Measurements from ENCODE around the gene SPEN.
"Not testable (repeated sequence)": the region's sequence is repeated elsewhere in the genome, so short reads cannot be mapped to it uniquely, and the experiment has no call there.

SPEN gene

DNA sequence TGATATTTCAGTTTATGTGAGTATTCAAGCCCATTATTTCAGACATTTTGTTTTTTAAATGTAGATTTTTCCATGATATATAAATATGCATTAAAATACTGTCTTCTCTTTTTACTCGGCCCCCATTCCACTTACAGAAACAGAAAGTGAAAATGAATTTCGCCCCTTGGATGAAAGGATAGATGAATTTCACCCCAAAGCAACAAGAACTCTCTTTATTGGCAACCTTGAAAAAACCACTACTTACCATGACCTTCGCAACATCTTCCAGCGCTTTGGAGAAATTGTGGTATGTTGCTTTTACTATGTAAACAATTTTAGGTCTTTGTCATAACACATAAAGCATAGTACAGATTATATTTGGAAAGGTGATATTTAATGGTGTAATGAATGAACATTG, 68.5 kb downstream of the SPEN start:
- Mint-ChIP-seq H3K27ac (no peak overlapping the region), H3K36me3 (ENCODE audit: low read depth) (peaks cover 75% of the 10 kb centered on the region), H3K9me3 (no peaks in the 10 kb centered on the region), H3K27me3 (ENCODE audit: low read depth) (no peaks in the 10 kb centered on the region), H3K4me3 (no peak overlapping the region), H3K4me1 (no peaks in the 10 kb centered on the region)
- TF ChIP-seq, protein P1, sequence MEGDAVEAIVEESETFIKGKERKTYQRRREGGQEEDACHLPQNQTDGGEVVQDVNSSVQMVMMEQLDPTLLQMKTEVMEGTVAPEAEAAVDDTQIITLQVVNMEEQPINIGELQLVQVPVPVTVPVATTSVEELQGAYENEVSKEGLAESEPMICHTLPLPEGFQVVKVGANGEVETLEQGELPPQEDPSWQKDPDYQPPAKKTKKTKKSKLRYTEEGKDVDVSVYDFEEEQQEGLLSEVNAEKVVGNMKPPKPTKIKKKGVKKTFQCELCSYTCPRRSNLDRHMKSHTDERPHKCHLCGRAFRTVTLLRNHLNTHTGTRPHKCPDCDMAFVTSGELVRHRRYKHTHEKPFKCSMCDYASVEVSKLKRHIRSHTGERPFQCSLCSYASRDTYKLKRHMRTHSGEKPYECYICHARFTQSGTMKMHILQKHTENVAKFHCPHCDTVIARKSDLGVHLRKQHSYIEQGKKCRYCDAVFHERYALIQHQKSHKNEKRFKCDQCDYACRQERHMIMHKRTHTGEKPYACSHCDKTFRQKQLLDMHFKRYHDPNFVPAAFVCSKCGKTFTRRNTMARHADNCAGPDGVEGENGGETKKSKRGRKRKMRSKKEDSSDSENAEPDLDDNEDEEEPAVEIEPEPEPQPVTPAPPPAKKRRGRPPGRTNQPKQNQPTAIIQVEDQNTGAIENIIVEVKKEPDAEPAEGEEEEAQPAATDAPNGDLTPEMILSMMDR (IDR thresholded peaks at IDR 0.05; ENCODE audit: unreplicated experiment in 3 of 3), result no peak

DNA sequence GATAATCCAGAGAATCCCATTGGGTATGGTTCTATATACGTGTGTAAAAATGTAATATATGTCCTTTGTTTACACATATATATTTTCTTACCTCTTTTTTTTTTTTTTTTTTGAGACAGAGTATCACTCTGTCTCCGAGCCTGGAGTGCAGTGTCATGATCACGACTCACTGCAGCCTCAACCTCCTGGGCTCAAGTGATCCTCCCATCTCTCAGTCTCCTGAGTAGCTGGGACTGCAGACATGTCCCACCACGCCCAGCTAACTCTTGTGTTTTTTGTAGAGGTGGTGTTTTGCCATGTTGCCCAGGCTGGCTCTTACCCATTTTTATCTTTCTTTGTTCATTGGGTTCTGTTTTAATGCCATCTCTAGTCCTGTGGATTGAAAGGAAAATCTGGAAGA, 68.9 kb downstream of the SPEN start:
- H3K9me3 Mint-ChIP-seq, result no peaks in the 10 kb centered on the region
- peaks cover 75% of the 10 kb centered on the region for H3K36me3 Mint-ChIP-seq (ENCODE audit: low read depth)
- no peak overlapping the region for H3K27ac Mint-ChIP-seq
- no peaks in the 10 kb centered on the region for H3K4me1 Mint-ChIP-seq
- H3K4me3 Mint-ChIP-seq, result no peak overlapping the region
- TF ChIP-seq, protein P1 (IDR thresholded peaks at IDR 0.05; ENCODE audit: unreplicated experiment in 3 of 3), result no peak
- no peaks in the 10 kb centered on the region for H3K27me3 Mint-ChIP-seq (ENCODE audit: low read depth)

DNA sequence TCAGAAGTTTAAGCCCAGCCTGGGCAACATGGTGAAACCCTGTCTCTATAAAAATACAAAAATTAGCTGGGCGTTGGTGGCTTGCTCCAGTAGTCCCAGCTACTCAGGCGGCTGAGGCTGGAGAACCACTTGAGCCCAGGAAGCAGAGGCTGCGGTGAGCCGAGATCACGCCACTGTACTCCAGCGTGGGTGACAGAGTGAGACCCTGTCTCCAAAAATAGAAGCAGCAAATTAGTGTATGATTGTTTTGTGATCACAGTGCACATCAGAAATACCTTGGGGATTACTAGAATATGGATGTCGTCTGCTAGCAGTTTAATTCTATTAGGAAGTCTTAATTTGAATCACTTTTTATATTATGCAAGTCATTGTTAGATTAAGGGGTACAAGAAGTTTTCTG, 69.4 kb downstream of the SPEN start:
- Mint-ChIP-seq H3K9me3 (no peaks in the 10 kb centered on the region), H3K27me3 (ENCODE audit: low read depth) (no peaks in the 10 kb centered on the region), H3K36me3 (ENCODE audit: low read depth) (peaks cover 76% of the 10 kb centered on the region), H3K27ac (no peak overlapping the region), H3K4me1 (no peaks in the 10 kb centered on the region), H3K4me3 (no peak overlapping the region)
- TF ChIP-seq, protein P1 (IDR thresholded peaks at IDR 0.05; ENCODE audit: unreplicated experiment in 3 of 3), result no peak

DNA sequence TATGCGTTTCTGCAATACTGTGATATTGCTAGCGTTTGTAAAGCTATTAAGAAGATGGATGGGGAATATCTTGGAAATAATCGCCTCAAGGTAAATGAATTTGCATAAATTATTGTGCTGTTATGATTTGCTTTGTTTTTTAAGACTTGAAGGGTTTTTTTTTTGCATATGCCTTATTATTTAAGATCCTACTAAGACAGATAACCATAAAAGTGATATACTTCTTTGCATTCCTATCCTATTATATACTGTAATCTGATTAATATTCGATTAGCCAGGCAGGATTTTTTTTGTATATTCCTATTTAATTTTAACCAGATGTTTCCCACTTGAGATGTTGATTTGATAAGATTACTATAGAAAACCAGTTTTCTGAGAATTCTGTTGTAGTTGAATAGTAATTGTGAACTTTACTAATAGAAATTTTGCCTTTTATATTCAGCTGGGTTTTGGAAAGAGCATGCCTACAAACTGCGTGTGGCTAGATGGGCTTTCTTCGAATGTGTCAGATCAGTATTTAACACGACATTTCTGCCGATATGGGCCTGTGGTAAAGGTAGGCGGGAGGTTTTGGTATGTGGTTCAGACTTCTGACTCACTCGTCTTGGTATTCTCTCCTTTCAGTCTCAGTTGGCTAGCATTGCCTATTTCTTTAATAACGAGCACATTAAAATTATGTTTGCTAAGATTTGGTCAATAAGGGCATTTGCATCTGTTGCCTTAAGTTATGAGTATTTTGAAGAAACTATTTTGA, 71.6 kb downstream of the SPEN start:
- Mint-ChIP-seq H3K9me3 (no peaks in the 10 kb centered on the region), H3K27me3 (ENCODE audit: low read depth) (no peaks in the 10 kb centered on the region), H3K4me1 (no peaks in the 10 kb centered on the region), H3K36me3 (ENCODE audit: low read depth) (peaks cover 75% of the 10 kb centered on the region), H3K4me3 (no peak overlapping the region), H3K27ac (no peak overlapping the region)
- TF ChIP-seq, protein P1 (IDR thresholded peaks at IDR 0.05; ENCODE audit: unreplicated experiment in 3 of 3), result no peak

DNA sequence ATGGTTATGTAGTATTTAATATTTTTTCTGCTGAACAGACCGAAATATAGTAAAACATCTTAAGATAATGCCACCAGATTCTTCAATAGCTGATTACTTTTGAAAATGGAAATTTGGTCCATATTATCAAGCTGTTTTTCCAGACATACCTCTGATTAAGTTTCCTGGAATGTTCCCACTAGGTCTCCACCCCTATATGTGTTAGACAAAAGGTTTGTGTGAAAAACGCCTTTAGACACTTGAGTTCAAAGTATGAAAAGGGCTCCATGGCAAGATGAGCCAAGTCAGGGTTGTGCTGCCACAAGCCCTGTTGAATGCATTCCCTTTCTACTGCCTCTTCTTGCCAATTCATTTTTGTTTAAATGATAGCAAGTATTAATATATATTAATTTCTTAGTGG, 75.7 kb downstream of the SPEN start:
- no peaks in the 10 kb centered on the region for H3K4me1 Mint-ChIP-seq
- H3K27me3 Mint-ChIP-seq (ENCODE audit: low read depth), result no peaks in the 10 kb centered on the region

DNA sequence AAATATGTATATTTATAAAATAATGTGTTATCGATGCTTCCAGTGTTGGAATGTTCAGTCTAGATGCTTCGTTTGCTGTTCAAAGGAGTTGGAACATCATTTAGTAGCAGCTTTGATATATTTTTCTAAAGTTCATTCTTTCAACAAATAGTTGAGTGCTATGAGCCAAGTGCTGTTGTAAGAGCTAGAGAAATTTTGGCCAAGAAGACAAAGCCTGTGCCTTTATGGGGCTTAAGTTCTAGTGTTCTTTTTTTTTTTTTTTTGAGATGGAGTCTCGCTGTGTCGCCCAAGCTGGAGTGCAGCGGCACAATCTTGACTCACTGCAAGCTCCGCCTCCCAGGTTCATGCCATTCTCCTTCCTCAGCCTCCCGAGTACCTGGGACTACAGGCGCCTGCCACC, 78.9 kb downstream of the SPEN start:
- not testable (repeated sequence) for H3K27ac Mint-ChIP-seq; H3K27me3 Mint-ChIP-seq (ENCODE audit: low read depth); H3K9me3 Mint-ChIP-seq; H3K4me1 Mint-ChIP-seq; H3K4me3 Mint-ChIP-seq
- H3K36me3 Mint-ChIP-seq (ENCODE audit: low read depth), result peaks cover 79% of the 10 kb centered on the region

More for the DNA sequence above, 75.7 kb downstream of the SPEN start:
- Mint-ChIP-seq H3K27ac (no peak overlapping the region), H3K36me3 (ENCODE audit: low read depth) (peaks cover 69% of the 10 kb centered on the region), H3K4me3 (no peak overlapping the region), H3K9me3 (no peaks in the 10 kb centered on the region)
- TF ChIP-seq, protein P1 (IDR thresholded peaks at IDR 0.05; ENCODE audit: unreplicated experiment in 3 of 3), result no peak
